SU-DHL-6 (cell line): ENCODE results near the gene ID3.
A peak's percentile ranks its signal among the peaks of the same experiment; 100 is the strongest.

Source experiments
- H2AFZ ChIP-seq: fragments of 200-600 bp; sonication (generic); 2 replicates; pipeline ENCODE4 v1.6.1; 2014; ENCODE audit warnings: low read depth, mild to moderate bottlenecking, moderate library complexity, mixed read lengths, antibody characterized with exemption, low read length; ENCODE audit not compliant: severe bottlenecking
- H3F3A ChIP-seq: fragments of 200-600 bp; shearing (Covaris generic); 2 replicates; pipeline ENCODE4 v1.6.0; 2016; ENCODE audit warnings: antibody characterized with exemption, mild to moderate bottlenecking; ENCODE audit not compliant: insufficient read depth
- H3K27ac ChIP-seq: fragments of 200-600 bp; sonication (generic); 2 replicates; pipeline ENCODE4 v1.5.1; 2016; ENCODE audit warnings: low read depth, mild to moderate bottlenecking, low read length, moderate library complexity, mixed read lengths
- H3K27me3 ChIP-seq: fragments of 200-600 bp; sonication (generic), shearing (Covaris generic); 2 replicates; pipeline ENCODE4 v1.6.0; 2014; ENCODE audit warnings: mild to moderate bottlenecking, low read length
- H3K36me3 ChIP-seq: fragments of 200-600 bp; sonication (generic); 2 replicates; pipeline ENCODE4 v1.6.1; 2014; ENCODE audit warnings: mild to moderate bottlenecking, low read length, mixed read lengths
- H3K4me2 ChIP-seq: fragments of 300-600, 200-600 bp; shearing (Covaris generic), sonication (generic); 2 replicates; pipeline ENCODE4 v1.6.0; 2014; ENCODE audit warnings: low read length, low read depth, mild to moderate bottlenecking; ENCODE audit not compliant: poor library complexity, severe bottlenecking
- H3K4me3 ChIP-seq: fragments of 200-600 bp; sonication (generic); 2 replicates; pipeline ENCODE4 v1.5.1; 2014; ENCODE audit warnings: antibody characterized with exemption, low read length, mild to moderate bottlenecking, mixed read lengths; ENCODE audit not compliant: insufficient read depth, poor library complexity, severe bottlenecking
- H3K79me2 ChIP-seq: fragments of 200-600 bp; sonication (generic); 2 replicates; pipeline ENCODE4 v1.6.1; 2014; ENCODE audit warnings: mild to moderate bottlenecking, low read length, moderate library complexity; ENCODE audit not compliant: insufficient read depth
- H3K9ac ChIP-seq: fragments of 200-600 bp; sonication (generic); 2 replicates; pipeline ENCODE4 v1.7.0; 2014; ENCODE audit warnings: mild to moderate bottlenecking, low read length
- H3K9me2 ChIP-seq: fragments of 200-600 bp; sonication (generic); replicated peaks from 2 replicates; pipeline ENCODE4 v1.6.1; 2014; ENCODE audit warnings: low read length; ENCODE audit not compliant: insufficient read depth
- H3K9me3 ChIP-seq: fragments of 200-600 bp; sonication (generic); 2 replicates; pipeline ENCODE4 v1.6.1; 2014; ENCODE audit warnings: low read length, mixed read lengths; ENCODE audit not compliant: insufficient read depth
- H4K20me1 ChIP-seq: fragments of 200-600 bp; sonication (generic); 2 replicates; pipeline ENCODE4 v1.6.1; 2014; ENCODE audit warnings: low read depth, mild to moderate bottlenecking, antibody characterized with exemption, low read length, moderate library complexity, mixed read lengths
- EZH2phosphoT487 ChIP-seq: fragments of 200-600 bp; sonication (generic), shearing (Covaris generic); conservative IDR thresholded peaks from 2 replicates; pipeline ENCODE4 v1.6.1; 2018; ENCODE audit warnings: mild to moderate bottlenecking, antibody characterized with exemption, low read length, moderate library complexity, mixed read lengths
- TF ChIP-seq, protein P1 (sequence below): fragments of 200-600 bp; sonication (generic); IDR thresholded peaks from one replicate; pipeline ENCODE4 v1.5.1; 2017; ENCODE audit warnings: antibody characterized with exemption, mild to moderate bottlenecking, low read length, moderate library complexity; ENCODE audit not compliant: insufficient read depth, poor library complexity, severe bottlenecking

Gene ID3

DNA sequence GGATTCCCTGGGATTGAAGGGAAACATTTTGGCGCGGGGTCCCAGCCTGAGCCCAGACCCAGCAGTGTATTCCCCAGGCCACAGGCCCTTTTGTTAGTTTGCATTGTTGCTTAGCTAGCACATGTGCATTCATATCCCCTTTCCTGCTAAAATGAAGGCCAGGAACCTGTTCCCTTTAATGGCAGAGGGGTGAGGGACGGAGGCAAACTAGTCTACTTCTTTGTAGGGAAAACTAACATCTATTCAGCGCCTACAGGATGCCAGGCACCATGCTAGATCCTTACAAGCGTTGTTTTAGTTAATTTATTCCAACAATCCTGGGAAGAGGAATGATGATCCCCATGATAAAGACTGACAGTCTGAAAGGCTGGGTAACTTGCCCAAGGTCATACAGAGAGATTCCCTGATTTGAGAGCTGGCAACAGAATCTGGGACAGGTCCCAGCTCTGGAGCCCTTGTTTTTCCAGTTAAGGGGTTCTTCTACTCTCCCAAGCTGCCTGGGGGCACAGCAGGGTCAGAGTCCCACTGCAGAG, 27.7 kb downstream of the ID3 start:
- H3K79me2 ChIP-seq = peaks cover 41% of the 10 kb centered on the region
- peak overlapping the region; percentile 96 for H3K9ac ChIP-seq
- H3K4me3 ChIP-seq = peak overlapping the region; percentile 35
- H3K27me3 ChIP-seq = no peaks in the 10 kb centered on the region
- no peaks in the 10 kb centered on the region for H3K9me3 ChIP-seq
- H3K36me3 ChIP-seq = no peaks in the 10 kb centered on the region; the same call in 1 of the 2 replicates
- H4K20me1 ChIP-seq = no peaks in the 10 kb centered on the region
- no peak overlapping the region for H3K27ac ChIP-seq
- H3F3A ChIP-seq = peaks cover 36% of the 10 kb centered on the region
- no peak overlapping the region for H2AFZ ChIP-seq
- H3K9me2 ChIP-seq = no peaks in the 10 kb centered on the region
- no peak for TF ChIP-seq EZH2phosphoT487
- TF ChIP-seq, protein P1, sequence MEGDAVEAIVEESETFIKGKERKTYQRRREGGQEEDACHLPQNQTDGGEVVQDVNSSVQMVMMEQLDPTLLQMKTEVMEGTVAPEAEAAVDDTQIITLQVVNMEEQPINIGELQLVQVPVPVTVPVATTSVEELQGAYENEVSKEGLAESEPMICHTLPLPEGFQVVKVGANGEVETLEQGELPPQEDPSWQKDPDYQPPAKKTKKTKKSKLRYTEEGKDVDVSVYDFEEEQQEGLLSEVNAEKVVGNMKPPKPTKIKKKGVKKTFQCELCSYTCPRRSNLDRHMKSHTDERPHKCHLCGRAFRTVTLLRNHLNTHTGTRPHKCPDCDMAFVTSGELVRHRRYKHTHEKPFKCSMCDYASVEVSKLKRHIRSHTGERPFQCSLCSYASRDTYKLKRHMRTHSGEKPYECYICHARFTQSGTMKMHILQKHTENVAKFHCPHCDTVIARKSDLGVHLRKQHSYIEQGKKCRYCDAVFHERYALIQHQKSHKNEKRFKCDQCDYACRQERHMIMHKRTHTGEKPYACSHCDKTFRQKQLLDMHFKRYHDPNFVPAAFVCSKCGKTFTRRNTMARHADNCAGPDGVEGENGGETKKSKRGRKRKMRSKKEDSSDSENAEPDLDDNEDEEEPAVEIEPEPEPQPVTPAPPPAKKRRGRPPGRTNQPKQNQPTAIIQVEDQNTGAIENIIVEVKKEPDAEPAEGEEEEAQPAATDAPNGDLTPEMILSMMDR = no peak
- peak overlapping the region; percentile 65 for H3K4me2 ChIP-seq

GRCh38 chr1:23530747-23531561, 28.3 kb downstream of the ID3 start, which contains the start of gene E2F2:
Gene E2F2, minus strand, starts transcription at chr1:23531233. Its CDS starts 440 bp downstream, at chr1:23530793.
- Histone ChIP-seq H3K4me2 (peak within 1 kb of the TSS; percentile 96), H3K9ac (peak within 1 kb of the TSS; percentile 96), H3K27me3 (no peaks in the 10 kb centered on the region), H3K27ac (peak within 1 kb of the TSS; percentile 94), H3K9me2 (no peaks in the 10 kb centered on the region), H3K4me3 (peak within 1 kb of the TSS; percentile 76), H3K79me2 (peaks cover 48% of the 10 kb centered on the region), H3F3A (peaks cover 43% of the 10 kb centered on the region), H3K9me3 (no peaks in the 10 kb centered on the region), H4K20me1 (no peaks in the 10 kb centered on the region), H3K36me3 (no peaks in the 10 kb centered on the region; the same call in 1 of the 2 replicates), H2AFZ (peak within 1 kb of the TSS; percentile 60)
- TF ChIP-seq EZH2phosphoT487 = no peak
- TF ChIP-seq, protein P1 = peak; percentile 23

DNA sequence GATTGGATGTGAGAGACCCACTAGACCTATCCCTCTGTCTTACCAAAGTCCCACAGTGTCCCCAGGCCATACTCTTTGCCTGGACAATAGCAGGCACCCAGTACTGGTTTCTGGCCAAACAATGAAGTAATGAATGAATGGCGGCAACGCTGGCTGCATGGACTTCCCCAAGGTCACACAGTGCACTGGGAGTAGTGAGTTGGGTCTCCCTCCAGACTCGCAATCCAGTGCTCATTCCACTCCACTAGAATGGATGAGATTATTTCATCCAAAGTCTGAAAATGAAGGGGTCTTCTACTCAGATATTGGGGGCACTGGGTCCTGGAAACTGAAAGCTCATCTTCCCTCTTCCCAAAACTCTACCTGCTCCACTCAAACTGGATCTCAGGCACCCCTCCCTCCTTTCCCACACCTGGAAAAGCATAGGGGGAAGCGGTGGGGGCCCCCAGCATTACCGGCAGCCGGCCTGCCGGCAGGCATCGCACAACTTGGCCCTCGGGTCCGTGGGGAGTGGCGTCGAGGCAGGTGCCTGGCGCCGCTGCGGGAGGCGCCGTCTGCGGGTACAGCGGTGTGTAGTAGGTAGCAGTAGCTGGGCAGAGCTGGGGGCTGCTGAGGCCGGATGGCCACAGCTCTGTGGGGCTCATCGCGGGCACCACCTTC, 29.1 kb downstream of the ID3 start:
- H2AFZ ChIP-seq = no peak overlapping the region
- H3K4me3 ChIP-seq = peak overlapping the region; percentile 76
- H4K20me1 ChIP-seq = no peaks in the 10 kb centered on the region
- H3K36me3 ChIP-seq = no peaks in the 10 kb centered on the region; the same call in 1 of the 2 replicates
- H3K27me3 ChIP-seq = no peaks in the 10 kb centered on the region
- peak overlapping the region; percentile 94 for H3K27ac ChIP-seq
- peak overlapping the region; percentile 96 for H3K9ac ChIP-seq
- H3K79me2 ChIP-seq = peaks cover 54% of the 10 kb centered on the region
- peak overlapping the region; percentile 96 for H3K4me2 ChIP-seq
- no peak for TF ChIP-seq EZH2phosphoT487
- TF ChIP-seq, protein P1 = no peak
- H3K9me2 ChIP-seq = no peaks in the 10 kb centered on the region
- no peaks in the 10 kb centered on the region for H3K9me3 ChIP-seq
- peaks cover 49% of the 10 kb centered on the region for H3F3A ChIP-seq
